B cell (primary cell): ENCODE results near the gene AHNAK. TPM values are rescaled to one million over a fixed set of nuclear protein-coding genes. Genes with fewer than 3 reads are reported as not detected.

Experiments used
- ATAC-seq: fragments of 200-7000 bp; cut with Tn5 transposase; one replicate; pipeline ENCODE4 v1.10.0; 2021; ENCODE audit warnings: low read depth, mild to moderate bottlenecking, moderate number of reproducible peaks, moderate library complexity
- CTCF ChIA-PET: fragments of 350-600 bp; sonication (Branson Sonifier 250); formaldehyde crosslinking; loops from one replicate; lab custom pipeline; 2021; ENCODE audit warnings: antibody characterized with exemption, inconsistent platforms; lab: Charles Lee
- POLR2A ChIA-PET: fragments of 350-600 bp; sonication (Branson Sonifier 250); formaldehyde crosslinking; loops from one replicate; lab custom pipeline; 2021; ENCODE audit warnings: antibody characterized with exemption; lab: Charles Lee
- DNase-seq: peaks from one replicate; pipeline ENCODE4 v3.0.0; 2013
- H2AFZ ChIP-seq: 2 replicates; pipeline ENCODE4 v1.6.1; 2012; ENCODE audit warnings: mild to moderate bottlenecking, low read depth, low read length; ENCODE audit not compliant: insufficient read depth, poor library complexity, severe bottlenecking
- H3K27ac ChIP-seq, 2 donors: 1 replicate in 1 of 2; 2 replicates in 1 of 2; pipeline ENCODE4 v1.5.1; 2012 to 2013; ENCODE audit warnings: low read length in 2 of 2, mild to moderate bottlenecking in 2 of 2, moderate library complexity in 1 of 2
- H3K27me3 ChIP-seq, 4 experiments: fragments of 200-600 bp in 1 of 4; sonication (generic) in 1 of 4; replicated peaks in 1 of 4; 1 replicate in 2 of 4; 2 replicates in 2 of 4; pipeline versions ENCODE4 v1.6.1 to v1.7.0; 2013 to 2016; ENCODE audit warnings: low read length in 3 of 4, mild to moderate bottlenecking in 2 of 4, mixed read lengths in 1 of 4, moderate library complexity in 1 of 4; ENCODE audit not compliant: insufficient read depth in 4 of 4, control insufficient read depth in 3 of 4; ENCODE audit errors: control extremely low read depth in 1 of 4
- H3K36me3 ChIP-seq, 2 experiments: replicated peaks in 1 of 2; 1 replicate in 1 of 2; 2 replicates in 1 of 2; pipeline versions ENCODE4 v1.6.1 to v1.7.1; 2013; ENCODE audit warnings: low read length in 1 of 2; ENCODE audit not compliant: insufficient read depth in 2 of 2, control insufficient read depth in 1 of 2; ENCODE audit errors: control extremely low read depth in 1 of 2, extremely low read depth in 1 of 2
- H3K4me1 ChIP-seq, 2 donors: fragments of 200-600 bp in 1 of 2; sonication (generic) in 1 of 2; 1 replicate in 1 of 2; 2 replicates in 1 of 2; pipeline versions ENCODE4 v1.5.1 to v1.6.1; 2013 to 2017; ENCODE audit warnings: low read length in 2 of 2; ENCODE audit not compliant: control insufficient read depth in 2 of 2, insufficient read depth in 2 of 2
- H3K4me2 ChIP-seq: replicated peaks from 2 replicates; pipeline ENCODE3; 2012; ENCODE audit warnings: mild to moderate bottlenecking, low read depth, low read length; ENCODE audit not compliant: poor library complexity, severe bottlenecking
- H3K4me3 ChIP-seq, 5 experiments: fragments of 200-600 bp in 1 of 5; sonication (generic) in 1 of 5; 1 replicate in 3 of 5; 2 replicates in 2 of 5; pipeline versions ENCODE4 v1.5.1 to v1.7.0; 2011 to 2016; ENCODE audit warnings: low read length in 4 of 5, mild to moderate bottlenecking in 4 of 5, low read depth in 2 of 5, control low read depth in 1 of 5, moderate library complexity in 1 of 5; ENCODE audit not compliant: insufficient read depth in 1 of 5; ENCODE audit errors: control extremely low read depth in 1 of 5, extremely low read depth in 1 of 5
- H3K79me2 ChIP-seq: fragments of 200-600 bp; sonication (generic); one replicate; pipeline ENCODE4 v1.6.0; 2016; ENCODE audit warnings: low read length; ENCODE audit not compliant: control insufficient read depth, insufficient read depth
- H3K9ac ChIP-seq: fragments of 200-600 bp; sonication (generic); 2 replicates; pipeline ENCODE4 v1.6.1; 2017; ENCODE audit warnings: mild to moderate bottlenecking, low read length, moderate library complexity
- H3K9me3 ChIP-seq, 3 donors: one replicate each; pipeline versions ENCODE4 v1.6.1 to v1.7.1; 2013; ENCODE audit warnings: low read length in 2 of 3; ENCODE audit not compliant: control insufficient read depth in 2 of 3, insufficient read depth in 1 of 3; ENCODE audit errors: control extremely low read depth in 1 of 3
- H4K20me1 ChIP-seq: 2 replicates; pipeline ENCODE4 v1.6.0; 2012; ENCODE audit warnings: mild to moderate bottlenecking, low read length; ENCODE audit not compliant: insufficient read depth, control insufficient read depth, poor library complexity, severe bottlenecking
- H3K27ac Mint-ChIP-seq: one replicate; pipeline ENCODE4 v1.8.0; 2021; ENCODE audit warnings: mixed read lengths
- H3K27me3 Mint-ChIP-seq: one replicate; pipeline ENCODE4 v1.8.0; 2021; ENCODE audit warnings: mixed read lengths
- H3K4me1 Mint-ChIP-seq: one replicate; pipeline ENCODE4 v1.8.0; 2021; ENCODE audit warnings: mixed read lengths
- H3K4me3 Mint-ChIP-seq: one replicate; pipeline ENCODE4 v1.8.0; 2021; ENCODE audit warnings: mixed read lengths
- H3K9me3 Mint-ChIP-seq: one replicate; pipeline ENCODE4 v1.8.0; 2022; ENCODE audit warnings: mixed read lengths; ENCODE audit not compliant: insufficient read depth
- CTCF ChIP-seq: fragments of 200-600 bp; IDR thresholded peaks from one replicate; pipeline ENCODE4 v1.8.0; 2022; ENCODE audit warnings: antibody characterized with exemption, mild to moderate bottlenecking
- EZH2 ChIP-seq: IDR thresholded peaks from 2 replicates; pipeline ENCODE4 v1.6.1; 2012; ENCODE audit warnings: borderline replicate concordance, low read depth, mild to moderate bottlenecking, moderate library complexity, low read length; ENCODE audit not compliant: insufficient read depth, poor library complexity, severe bottlenecking
- WGBS: methylation state at CpG from one replicate; pipeline ENCODE4 v1.1.5; 2013; ENCODE audit warnings: missing lambda C conversion rate; ENCODE audit not compliant: insufficient coverage; 5-methylcytosine and 5-hydroxymethylcytosine counted together
- intact Hi-C: fragments of 100-400 bp; cut with micrococcal nuclease; formaldehyde crosslinking; loops from one replicate; pipeline ENCODE4 v1.10.0; 2022
- polyA plus RNA-seq: library from polyadenylated mRNA; depleted of rRNA; stranded (reverse); fragments of >200 nt; gene quantifications from 2 replicates; pipeline ENCODE4 v1.2.3, GENCODE V29; 2012
- total RNA-seq, 2 donors: library from RNA; stranded (reverse); fragments of 120-200 nt in 1 of 2; gene quantifications; 1 replicate in 1 of 2; 2 replicates in 1 of 2; pipeline versions ENCODE4 v1.2.3 to v1.2.4, GENCODE V29; 2013 to 2022

AHNAK gene
- total and polyA plus RNA-seq, 2 donors (not counting 1 experiment from before 2014, with no cell fraction given), result 63.7 to 229 TPM

- peak within 1 kb of the TSS; percentile 79 for H3K9ac ChIP-seq
- no peaks in the 10 kb centered on the region for H4K20me1 ChIP-seq
- H3K27ac Mint-ChIP-seq, result peak within 1 kb of the TSS; percentile 96
- DNase-seq (peak; percentile 99), ATAC-seq (peak; percentile 89)
- CTCF ChIA-PET, result interaction anchor here (0.6 to 5.1 kb wide), 41 partner anchors 10 to 289 kb away, joined by 3 to 47 read pairs (median 5); partner anchors contain the start of genes AHNAK, B3GAT3, C11orf98 and CSKMT
- H3K4me3 Mint-ChIP-seq, result peak within 1 kb of the TSS; percentile 91
- under 1% methylated on average over 58 of the region's 58 CpGs for WGBS
- H3K27me3 Mint-ChIP-seq, result no peaks in the 10 kb centered on the region
- H3K4me2 ChIP-seq, result peak within 1 kb of the TSS; percentile 86
- POLR2A ChIA-PET, result interaction anchor here (0.5 to 3.2 kb wide), 41 partner anchors 8 to 1037 kb away, joined by 3 to 63 read pairs (median 7); partner anchors contain the start of genes AHNAK, B3GAT3, BSCL2 and C11orf98
- no peaks in the 10 kb centered on the region for H3K9me3 Mint-ChIP-seq
- peaks cover 0 to 45% of the 10 kb centered on the region in 2 experiments for H3K36me3 ChIP-seq
- peaks cover 23 to 34% of the 10 kb centered on the region in 2 donors for H3K4me1 ChIP-seq
- H3K9me3 ChIP-seq, result no peaks in the 10 kb centered on the region
- peak within 1 kb of the TSS; percentile 78 for H2AFZ ChIP-seq
- peaks cover 43% of the 10 kb centered on the region for H3K4me1 Mint-ChIP-seq
- TF ChIP-seq CTCF (no peak), EZH2 (no peak)
- peak within 1 kb of the TSS; percentile 85 to 97 (median 93) for H3K4me3 ChIP-seq
- no peaks in the 10 kb centered on the region for H3K27me3 ChIP-seq
- intact Hi-C loops, result loop anchor here (1.0 to 5.0 kb wide), 14 partner anchors 8 to 291 kb away; partner anchors contain the start of genes BSCL2, C11orf98, CSKMT and EML3
- H3K79me2 ChIP-seq, result peaks cover 41% of the 10 kb centered on the region
- peak within 1 kb of the TSS; percentile 90 for H3K27ac ChIP-seq
These were observed 45.0 kb upstream of the AHNAK start, which contains the start of gene TUT1 for GRCh38 chr11:62591448-62592145. Gene TUT1 (minus strand): TSS chr11:62591523. CDS start chr11:62591485, 38 bp downstream.
